Endometrial microvascular endothelial cells (primary cell): ENCODE measurements around the gene SPNS2. TPM values are rescaled to one million over a fixed set of nuclear protein-coding genes. Genes with fewer than 3 reads are reported as not detected.

Experiments
- in situ Hi-C: cut with HindIII; loops from 2 replicates; pipeline ENCODE4 v1.10.0; 2017; ENCODE audit warnings: low sequenced_read_pairs, low pct_unique_long_range_greater_than_20kb; ENCODE audit errors: inconsistent ontology term
- total RNA-seq: library from RNA; depleted of rRNA; stranded (reverse); fragments of >200 nt; gene quantifications from one replicate; pipeline ENCODE4 v1.2.3, GENCODE V29; 2015; ENCODE audit errors: inconsistent ontology term

The SPNS2 gene, protein sequence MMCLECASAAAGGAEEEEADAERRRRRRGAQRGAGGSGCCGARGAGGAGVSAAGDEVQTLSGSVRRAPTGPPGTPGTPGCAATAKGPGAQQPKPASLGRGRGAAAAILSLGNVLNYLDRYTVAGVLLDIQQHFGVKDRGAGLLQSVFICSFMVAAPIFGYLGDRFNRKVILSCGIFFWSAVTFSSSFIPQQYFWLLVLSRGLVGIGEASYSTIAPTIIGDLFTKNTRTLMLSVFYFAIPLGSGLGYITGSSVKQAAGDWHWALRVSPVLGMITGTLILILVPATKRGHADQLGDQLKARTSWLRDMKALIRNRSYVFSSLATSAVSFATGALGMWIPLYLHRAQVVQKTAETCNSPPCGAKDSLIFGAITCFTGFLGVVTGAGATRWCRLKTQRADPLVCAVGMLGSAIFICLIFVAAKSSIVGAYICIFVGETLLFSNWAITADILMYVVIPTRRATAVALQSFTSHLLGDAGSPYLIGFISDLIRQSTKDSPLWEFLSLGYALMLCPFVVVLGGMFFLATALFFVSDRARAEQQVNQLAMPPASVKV
- total RNA-seq: 21.9 TPM

DNA sequence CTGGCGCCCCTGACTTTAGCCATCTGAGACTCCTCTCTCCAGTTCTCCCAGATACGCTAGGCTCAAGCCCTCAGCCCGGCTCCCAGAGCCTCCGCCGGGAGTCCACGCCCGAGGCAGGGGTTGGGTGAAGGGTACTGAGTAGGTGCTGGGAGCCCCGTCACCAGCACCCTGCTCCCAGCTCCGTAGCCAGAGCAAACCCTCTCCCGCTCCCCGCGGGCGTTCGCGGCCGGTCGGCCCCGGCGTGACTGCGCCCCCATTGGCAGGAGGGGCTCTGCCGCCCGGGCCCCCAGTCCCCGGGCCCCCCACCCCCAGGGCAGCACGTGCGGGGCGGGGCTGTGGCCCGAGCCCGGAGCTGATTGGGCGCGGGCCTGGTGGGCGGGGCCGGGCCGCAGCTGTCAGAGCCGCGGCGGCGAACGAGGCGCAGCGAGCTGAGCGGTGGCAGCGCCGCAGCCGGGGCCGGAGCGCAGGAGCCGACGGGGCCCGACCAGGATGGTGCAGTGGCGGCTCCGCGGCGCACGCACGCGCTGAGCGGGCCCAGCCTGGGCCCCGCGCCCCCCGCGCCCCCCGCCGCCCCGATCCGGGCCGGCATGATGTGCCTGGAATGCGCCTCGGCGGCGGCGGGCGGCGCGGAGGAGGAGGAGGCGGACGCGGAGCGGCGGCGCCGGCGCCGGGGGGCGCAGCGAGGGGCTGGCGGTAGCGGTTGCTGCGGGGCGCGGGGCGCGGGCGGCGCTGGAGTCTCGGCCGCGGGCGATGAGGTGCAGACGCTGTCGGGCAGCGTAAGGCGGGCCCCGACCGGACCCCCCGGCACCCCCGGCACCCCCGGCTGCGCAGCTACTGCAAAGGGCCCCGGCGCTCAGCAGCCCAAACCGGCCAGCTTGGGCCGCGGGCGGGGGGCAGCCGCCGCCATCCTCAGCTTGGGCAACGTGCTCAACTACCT, at the start of gene SPNS2:
SPNS2 (plus strand) TSS at position 421 of the 937 bp plus-strand sequence; CDS start at position 588, 167 bp downstream.
- in situ Hi-C loops: no loop called here

DNA sequence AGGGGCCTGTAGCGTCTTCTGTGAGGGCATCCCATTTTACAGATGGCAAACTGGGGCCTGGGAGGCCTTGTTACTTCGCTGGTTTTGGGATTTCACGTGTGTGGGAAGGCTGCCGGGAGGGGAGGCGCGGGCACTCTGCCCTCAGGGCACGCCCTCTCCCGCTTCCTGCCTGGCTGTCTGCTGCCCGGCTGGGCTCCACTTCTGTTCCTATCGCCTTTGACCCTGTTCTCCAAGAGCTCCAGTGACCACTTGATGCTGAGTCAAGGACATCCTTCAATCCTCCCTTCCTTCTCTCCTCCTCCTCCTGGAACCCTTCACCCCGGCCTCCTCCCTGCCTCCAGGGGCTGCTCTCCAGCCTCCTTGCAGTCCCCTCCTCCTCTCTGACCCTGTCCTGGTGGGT, 48.9 kb upstream of the SPNS2 start:
- in situ Hi-C loops: no loop called here

DNA sequence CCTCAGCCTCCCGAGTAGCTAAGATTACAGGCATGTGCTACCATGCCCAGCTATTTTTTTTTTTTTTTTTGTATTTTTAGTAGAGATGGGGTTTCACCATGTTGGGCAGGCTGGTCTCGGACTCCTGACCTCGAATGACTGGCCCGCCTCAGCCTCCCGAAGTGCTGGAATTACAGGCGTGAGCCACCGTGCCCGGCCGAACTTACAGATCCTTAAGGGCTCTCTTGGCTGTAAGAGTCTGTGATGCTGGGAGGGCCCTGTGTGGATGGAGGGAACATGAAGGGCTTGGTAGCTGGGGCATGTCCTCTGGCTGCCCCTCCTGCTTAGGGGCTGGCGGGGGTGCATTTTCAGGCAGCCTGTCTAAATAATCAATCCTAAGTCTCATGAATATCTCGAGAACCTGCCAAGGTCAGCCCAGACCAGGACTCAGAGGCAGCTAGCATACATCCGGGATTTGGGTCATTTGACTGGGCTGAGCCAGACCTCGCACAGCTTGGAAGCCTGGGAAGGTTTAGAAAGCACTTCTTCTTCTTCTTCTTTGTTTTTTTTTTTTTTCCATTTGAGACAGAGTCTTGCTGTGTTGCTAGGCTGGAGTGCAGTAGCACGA, 47.9 kb upstream of the SPNS2 start:
- in situ Hi-C loops: no loop called here

DNA sequence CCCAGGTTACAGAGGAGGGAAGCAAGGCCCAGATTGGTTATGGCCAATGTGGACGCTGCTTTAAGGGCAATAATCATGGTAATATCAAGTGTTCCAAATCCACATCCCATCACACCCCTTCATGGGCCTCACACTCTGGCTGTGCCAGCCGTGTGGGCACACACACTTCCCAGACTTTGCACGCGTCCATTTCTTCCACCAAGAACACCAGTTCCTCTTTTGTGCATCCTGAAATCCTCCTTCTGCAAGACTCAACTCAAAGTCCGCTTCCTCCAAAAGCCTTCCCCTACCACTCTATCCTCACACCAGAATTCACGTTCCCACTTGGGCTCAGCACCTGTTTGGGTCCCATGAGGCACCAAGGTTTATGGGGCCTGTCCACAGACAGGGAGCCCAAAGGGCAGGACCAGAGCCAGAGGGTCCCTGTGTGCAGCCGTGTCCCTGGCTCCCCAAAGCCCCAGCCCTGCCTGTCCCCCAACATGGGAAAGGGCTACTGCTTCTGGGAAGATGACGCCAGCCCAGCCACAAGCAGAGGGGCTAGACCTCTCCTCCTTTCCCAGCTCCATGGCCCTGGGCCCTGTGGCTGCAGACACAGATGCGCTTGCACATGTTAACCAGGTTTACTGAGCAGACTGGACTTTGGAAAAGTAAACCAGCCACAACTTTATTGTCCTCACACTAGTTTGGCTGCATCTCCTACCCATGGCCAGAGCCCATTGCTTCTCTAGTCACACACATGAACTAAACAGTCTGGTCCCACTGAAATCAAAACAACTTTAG, 44.7 kb upstream of the SPNS2 start:
- in situ Hi-C loops: no loop called here

DNA sequence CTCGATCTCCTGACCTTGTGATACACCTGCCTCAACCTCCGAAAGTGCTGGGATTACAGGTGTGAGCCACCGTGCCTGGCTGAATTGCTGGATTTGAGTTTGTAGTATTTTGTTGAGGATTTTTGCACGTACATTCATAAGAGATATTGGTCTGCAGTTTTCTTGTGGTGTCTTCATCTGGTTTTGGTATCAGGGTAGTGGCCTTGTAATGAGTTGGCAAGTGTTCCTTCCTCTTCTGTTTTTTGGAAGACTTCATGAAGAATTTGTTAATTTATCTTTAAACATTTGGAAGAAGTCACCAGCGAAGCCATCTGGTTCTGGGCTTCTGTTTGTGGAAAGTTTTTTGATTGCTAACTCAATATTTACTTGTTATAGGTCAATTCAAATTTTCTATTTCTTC, 38.0 kb upstream of the SPNS2 start:
- in situ Hi-C loops: no loop called here

DNA sequence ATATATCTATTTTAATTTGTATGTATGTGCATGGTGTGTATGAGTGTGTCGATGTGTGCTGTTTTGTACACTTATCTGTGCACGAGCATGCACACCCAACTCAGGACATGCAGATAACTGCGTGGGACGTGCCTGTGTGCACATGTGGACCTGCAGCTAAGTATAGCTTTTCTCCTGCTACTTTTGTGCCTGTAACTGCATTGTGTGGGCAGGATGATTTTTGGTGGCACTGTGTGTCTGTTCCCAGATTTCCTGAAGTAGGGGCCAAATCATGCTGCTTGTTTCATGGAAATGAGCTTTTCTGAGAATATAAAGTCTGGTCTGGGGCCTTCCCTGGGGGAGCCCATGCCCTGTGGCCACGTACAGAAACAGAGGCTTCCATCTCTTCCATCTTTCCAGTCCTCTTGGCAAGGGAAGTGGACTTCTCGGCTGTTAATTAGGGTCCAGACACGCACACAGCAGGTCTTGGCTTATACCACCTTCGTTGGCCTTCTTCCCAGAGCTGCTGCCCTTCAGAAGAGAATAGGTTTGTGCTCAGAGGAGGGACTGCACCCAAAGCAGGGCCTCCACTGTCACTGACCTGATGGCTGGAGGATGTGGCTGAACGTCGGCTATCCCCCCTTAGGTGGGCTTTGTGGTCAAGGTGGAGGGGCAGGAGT, 34.7 kb upstream of the SPNS2 start:
- in situ Hi-C loops: no loop called here

DNA sequence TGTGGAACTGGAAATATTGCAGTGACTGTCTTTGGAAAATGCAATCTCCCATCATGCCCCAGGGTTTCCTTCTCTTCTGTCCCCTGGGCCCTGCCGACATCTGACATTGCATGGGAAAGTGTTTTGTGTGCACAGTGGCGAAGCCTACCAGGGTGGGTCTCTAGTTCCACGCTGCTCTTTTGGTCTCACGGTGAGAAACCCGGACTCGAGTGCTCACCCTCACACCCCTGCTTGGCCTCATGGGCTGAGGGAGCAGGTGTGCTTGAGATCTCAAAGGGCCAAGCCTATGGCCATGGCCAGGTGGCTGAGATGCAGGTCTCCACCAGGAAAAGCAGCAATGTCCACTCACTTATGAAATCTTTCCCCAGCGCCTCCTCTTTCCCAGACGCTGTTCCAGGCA, 32.9 kb upstream of the SPNS2 start:
- in situ Hi-C loops: no loop called here

DNA sequence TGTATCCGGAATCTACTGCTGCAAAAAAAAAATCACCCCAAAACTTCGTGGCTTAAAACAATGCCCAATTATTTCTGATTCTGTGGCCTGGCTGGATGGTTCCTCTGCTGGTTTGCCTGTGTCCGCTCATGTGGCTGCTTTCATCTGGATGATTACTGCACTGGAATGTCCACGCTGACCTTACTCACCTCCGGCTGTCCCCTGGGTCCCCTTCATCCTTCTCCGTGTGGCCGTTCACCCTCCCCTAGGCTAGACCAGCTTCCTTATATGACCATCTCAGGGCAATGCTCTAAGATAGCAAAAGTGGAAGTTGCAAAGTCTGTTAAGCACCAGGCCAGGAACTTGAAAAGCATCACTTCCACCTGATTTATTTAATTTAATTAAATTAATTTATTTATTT, 31.4 kb upstream of the SPNS2 start:
- in situ Hi-C loops: no loop called here

DNA sequence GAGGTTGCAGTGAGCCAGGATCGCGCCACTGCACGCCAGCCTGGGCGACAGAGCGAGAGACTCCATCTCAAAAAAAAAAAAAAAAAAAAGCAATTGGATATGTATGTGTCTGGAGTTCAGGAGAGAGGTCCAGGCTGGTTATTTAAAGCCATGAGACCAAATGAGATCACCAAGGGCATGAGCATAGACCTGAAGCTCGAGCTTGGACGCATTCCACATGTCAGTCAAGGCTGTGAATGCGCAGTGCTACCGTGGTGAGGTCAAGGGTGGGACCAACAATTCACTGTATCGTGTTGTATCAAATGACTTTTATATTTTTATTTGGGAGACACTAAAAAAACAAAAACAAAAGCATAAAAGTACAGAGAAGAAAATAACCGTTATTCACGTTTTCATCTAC, 29.1 kb upstream of the SPNS2 start:
- in situ Hi-C loops: no loop called here

DNA sequence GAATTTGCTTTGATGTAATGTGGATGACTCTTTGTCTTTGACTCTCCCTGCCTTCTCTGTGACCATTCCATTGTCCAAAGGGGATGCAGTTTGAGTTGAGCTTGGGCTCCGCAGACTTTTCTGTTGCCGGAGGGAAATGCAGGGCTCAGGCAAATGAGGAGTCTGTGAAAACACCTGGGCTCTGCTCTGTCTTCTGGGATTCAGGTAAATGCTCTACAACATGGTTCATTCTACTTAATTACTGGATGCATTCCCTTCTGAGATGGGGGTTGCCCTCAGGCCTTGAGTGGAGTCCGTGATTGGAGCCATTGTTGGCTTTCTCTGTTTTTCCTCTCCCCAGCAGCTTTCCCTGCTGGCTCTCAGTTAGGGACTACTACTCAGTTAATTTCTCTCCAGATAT, 26.4 kb upstream of the SPNS2 start:
- in situ Hi-C loops: no loop called here

DNA sequence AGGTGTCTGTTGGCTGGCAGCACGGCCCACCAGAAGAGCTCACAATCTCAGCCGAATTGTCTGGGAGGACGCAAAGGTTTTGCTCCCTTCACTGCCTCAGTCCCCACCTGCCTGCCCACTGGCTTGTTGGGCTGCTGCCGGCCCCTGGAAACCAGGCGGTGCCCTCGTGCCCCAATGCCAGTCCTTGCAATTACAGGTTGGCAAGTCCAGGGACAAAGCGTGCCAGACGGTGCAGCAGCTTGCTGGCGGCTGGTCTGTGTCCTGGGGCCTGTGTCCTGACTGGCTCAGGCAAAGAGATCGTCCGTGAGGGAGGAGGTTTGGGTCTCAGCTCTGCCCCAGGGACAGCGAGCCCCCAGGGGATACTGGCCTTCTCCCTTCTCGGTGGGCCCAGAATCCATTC, 24.6 kb upstream of the SPNS2 start:
- in situ Hi-C loops: no loop called here

DNA sequence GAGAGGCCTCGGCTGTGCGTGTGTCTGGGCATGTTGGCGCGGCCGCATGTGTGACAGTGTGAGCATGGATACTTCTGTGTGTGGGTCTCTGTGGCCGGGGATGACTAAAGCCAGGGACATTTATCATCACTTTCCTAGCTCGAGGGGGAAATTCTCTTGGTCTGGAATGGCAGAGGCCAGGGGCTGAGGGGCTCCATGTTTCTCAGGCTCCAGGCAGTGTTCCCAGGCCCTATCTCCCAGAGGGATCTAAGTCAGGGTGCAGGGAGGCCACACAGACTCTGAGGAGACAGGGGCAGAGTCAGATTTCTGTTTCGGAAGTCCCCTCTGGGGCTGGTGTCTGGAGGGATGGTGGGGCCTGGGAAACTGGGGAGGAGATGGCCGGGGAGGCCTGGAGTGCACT, 23.7 kb upstream of the SPNS2 start:
- in situ Hi-C loops: no loop called here

DNA sequence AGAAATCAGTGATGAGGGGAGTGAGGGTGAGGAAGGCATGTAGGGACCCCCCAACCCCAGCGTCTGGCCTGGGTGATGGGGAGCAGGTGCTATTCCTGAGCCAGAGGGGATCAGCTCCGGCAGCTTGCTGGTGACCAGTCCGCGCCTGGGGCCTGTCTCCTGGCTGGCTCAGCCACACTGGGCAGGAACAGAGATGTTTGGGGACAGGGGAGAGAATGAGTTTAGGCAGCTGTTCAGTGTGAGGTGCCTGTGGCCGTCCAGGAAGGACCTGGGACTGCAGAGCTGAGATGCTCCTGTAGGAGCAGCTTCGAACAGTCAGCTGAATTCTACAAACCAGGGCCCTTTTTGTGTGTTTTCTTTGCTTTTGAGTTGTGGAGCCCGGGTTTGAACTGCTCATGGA, 23.2 kb upstream of the SPNS2 start:
- in situ Hi-C loops: no loop called here

DNA sequence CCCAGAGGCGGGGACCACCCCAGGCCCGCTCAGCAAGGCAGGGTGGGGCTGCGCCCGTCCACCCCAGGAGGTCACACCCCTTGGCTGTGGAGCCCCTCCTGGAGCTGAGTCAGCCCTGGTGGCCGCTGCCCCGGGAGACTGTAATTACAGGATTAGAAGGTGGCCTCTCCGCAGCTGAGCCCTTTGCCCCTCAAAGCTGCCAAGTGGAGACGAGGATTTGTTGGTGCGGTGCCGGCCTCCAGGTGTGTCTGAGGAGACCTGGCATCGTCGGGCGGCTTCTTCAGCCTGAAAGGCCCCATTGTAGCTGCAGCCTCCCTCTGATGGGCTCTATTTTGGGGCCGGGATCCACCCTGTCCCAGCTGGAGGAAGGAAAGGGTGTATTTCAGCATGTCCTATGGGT, 22.7 kb upstream of the SPNS2 start:
- in situ Hi-C loops: no loop called here

DNA sequence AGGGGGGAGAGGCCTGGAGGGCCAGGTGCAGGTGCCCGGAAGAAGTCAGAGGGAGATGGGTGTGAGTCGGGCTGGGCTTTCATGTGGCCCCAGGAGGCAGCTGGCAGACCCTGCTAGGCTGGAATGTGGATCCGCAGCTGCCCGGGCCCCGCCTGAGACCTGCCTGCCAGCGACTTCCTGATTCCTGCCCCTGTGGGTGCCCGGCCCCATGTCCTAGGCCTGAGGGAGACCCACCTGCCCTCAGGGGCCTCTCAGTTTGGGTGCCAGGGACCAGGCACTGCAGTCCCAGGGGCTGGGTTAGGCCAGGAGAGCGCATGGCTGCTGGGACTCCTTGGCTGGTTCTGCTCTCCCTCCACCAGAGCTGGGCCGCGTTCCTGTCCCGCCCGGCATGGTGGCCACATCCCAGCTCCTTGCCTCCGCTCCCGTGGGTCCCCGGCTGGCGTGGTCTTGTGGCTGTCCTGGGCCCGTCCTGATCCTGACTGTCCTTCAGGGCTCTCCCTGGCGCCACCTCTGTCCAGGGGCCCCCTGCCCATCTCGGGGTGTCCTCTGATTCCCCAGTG, 22.1 kb upstream of the SPNS2 start:
- in situ Hi-C loops: no loop called here

DNA sequence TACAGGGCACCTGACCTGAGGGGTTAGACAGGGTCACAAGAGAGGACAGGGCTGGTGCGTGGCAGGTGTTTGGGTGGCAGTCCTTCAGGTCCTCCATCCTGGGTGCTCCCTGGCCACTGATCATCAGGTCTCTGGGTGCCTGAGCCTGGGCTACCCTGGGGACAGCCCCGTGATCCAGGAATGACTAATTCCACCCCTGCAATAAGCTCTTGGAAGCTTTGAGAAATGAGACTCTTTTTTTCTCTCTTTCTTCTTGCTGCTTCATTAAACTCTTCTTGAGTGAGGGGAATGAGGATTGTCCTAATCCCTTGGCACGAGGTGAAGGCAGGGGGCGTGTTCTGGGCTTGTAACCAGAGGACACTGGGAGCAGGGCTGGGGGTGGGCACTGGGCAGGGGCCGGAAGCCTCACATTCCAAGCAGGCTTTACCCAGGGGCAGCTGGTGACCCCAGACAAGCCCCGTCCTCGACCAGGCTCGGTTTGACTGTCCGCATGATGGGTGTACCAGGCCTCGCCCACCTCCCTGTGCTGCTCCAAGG, 21.4 kb upstream of the SPNS2 start:
- in situ Hi-C loops: no loop called here

DNA sequence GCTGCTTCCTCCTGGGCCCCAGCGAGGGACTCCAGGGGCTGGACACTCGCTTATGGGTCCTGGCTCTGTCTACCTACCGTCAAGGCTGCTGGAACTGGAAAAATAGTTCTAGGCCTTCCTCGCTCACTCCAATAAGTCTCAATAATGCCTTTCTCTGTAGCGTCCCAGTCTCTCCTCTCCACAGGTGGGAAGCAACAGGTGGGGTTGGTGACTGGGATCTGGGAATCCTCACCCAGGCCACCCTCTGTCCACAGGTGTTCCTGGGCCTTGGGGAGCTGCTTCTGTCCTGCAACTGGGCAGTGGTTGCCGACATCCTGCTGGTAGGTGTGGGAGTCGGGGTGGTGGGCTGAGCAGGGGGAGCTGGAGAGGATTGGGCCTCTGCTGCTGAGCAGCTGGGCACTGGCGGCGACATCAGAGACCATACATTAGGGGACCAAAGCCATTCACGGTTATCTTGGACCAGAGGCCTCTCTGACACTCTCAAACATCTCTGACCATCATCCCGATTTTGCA, 20.3 kb upstream of the SPNS2 start:
- in situ Hi-C loops: no loop called here
